ENCODE data around the gene THSD7B.

DNA sequence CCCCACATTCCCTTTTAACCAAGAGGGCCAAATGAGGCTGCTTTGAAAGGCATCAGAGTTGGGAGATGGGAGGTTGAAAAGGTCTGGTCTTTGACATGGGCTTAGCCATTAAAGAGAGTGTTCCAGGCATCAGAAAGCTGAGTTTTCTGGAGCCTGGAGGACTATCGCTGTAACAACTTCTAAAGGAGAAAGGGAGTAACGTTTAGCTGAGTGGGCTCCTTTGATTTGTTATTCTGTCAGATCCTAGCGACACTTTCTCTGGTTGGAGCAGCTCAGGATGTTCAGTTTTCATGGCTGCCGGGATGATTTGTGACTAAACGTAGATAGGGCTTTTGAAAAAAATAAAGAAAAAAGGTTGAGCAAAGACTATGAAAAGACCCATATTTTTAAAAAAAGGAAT, 346.6 kb downstream of the THSD7B start:
- no peak for TF ChIP-seq KDM1A (IDR thresholded peaks at IDR 0.05; ENCODE audit: low read depth)
- no peak for TF ChIP-seq POLR2A (IDR thresholded peaks at IDR 0.05; ENCODE audit: low read length)
- TF ChIP-seq, protein P1, sequence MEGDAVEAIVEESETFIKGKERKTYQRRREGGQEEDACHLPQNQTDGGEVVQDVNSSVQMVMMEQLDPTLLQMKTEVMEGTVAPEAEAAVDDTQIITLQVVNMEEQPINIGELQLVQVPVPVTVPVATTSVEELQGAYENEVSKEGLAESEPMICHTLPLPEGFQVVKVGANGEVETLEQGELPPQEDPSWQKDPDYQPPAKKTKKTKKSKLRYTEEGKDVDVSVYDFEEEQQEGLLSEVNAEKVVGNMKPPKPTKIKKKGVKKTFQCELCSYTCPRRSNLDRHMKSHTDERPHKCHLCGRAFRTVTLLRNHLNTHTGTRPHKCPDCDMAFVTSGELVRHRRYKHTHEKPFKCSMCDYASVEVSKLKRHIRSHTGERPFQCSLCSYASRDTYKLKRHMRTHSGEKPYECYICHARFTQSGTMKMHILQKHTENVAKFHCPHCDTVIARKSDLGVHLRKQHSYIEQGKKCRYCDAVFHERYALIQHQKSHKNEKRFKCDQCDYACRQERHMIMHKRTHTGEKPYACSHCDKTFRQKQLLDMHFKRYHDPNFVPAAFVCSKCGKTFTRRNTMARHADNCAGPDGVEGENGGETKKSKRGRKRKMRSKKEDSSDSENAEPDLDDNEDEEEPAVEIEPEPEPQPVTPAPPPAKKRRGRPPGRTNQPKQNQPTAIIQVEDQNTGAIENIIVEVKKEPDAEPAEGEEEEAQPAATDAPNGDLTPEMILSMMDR (IDR thresholded peaks at IDR 0.05): no peak
- TF ChIP-seq, protein P2, sequence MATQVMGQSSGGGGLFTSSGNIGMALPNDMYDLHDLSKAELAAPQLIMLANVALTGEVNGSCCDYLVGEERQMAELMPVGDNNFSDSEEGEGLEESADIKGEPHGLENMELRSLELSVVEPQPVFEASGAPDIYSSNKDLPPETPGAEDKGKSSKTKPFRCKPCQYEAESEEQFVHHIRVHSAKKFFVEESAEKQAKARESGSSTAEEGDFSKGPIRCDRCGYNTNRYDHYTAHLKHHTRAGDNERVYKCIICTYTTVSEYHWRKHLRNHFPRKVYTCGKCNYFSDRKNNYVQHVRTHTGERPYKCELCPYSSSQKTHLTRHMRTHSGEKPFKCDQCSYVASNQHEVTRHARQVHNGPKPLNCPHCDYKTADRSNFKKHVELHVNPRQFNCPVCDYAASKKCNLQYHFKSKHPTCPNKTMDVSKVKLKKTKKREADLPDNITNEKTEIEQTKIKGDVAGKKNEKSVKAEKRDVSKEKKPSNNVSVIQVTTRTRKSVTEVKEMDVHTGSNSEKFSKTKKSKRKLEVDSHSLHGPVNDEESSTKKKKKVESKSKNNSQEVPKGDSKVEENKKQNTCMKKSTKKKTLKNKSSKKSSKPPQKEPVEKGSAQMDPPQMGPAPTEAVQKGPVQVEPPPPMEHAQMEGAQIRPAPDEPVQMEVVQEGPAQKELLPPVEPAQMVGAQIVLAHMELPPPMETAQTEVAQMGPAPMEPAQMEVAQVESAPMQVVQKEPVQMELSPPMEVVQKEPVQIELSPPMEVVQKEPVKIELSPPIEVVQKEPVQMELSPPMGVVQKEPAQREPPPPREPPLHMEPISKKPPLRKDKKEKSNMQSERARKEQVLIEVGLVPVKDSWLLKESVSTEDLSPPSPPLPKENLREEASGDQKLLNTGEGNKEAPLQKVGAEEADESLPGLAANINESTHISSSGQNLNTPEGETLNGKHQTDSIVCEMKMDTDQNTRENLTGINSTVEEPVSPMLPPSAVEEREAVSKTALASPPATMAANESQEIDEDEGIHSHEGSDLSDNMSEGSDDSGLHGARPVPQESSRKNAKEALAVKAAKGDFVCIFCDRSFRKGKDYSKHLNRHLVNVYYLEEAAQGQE (IDR thresholded peaks at IDR 0.05): no peak
- TF ChIP-seq ZNF302 (CRISPR knock-in tag; IDR thresholded peaks at IDR 0.05): no peak
- TF ChIP-seq JUNB (IDR thresholded peaks at IDR 0.05): no peak
- no peak for TF ChIP-seq CHD2 (IDR thresholded peaks at IDR 0.05; ENCODE audit: low read length, partially characterized antibody)
- no peak for TF ChIP-seq MYC (IDR thresholded peaks at IDR 0.05; ENCODE audit: borderline replicate concordance, low read length)
